Right cardiac atrium (tissue), 5 donors: ENCODE results near the gene KIF21A. TPM values are rescaled to one million over a fixed set of nuclear protein-coding genes. Genes with fewer than 3 reads are reported as not detected.

Experiments used
- ATAC-seq, 2 donors: fragments of 200-7000 bp; cut with Tn5 transposase; one replicate each; pipeline versions ENCODE4 v1.8.0 to v1.9.1; 2020; ENCODE audit warnings: moderate library complexity in 2 of 2, mild to moderate bottlenecking in 1 of 2
- DNase-seq, 3 donors: peaks; one replicate each; pipeline ENCODE4 v3.0.0-alpha.2; 2020
- H3K27ac ChIP-seq: one replicate; pipeline ENCODE4 v1.5.1; 2013; ENCODE audit warnings: mild to moderate bottlenecking, low read length, control low read depth, moderate library complexity
- H3K27me3 ChIP-seq: one replicate; pipeline ENCODE4 v1.6.1; 2013; ENCODE audit not compliant: control insufficient read depth, insufficient read depth
- H3K4me1 ChIP-seq: one replicate; pipeline ENCODE4 v1.6.1; 2013; ENCODE audit warnings: low read length; ENCODE audit not compliant: control insufficient read depth, insufficient read depth
- H3K4me3 ChIP-seq: one replicate; pipeline ENCODE4 v1.5.1; 2013; ENCODE audit warnings: low read length, control low read depth
- H3K9me3 ChIP-seq: one replicate; pipeline ENCODE4 v1.6.1; 2013; ENCODE audit warnings: low read length; ENCODE audit not compliant: control insufficient read depth
- WGBS: extraction: QIAGEN DNeasy Blood & Tissue Kit; methylation state at CpG from one replicate; pipeline ENCODE4 v1.1.7; 2013; 5-methylcytosine and 5-hydroxymethylcytosine counted together
- intact Hi-C, 4 donors: fragments of 100-400 bp; cut with DNase I; formaldehyde crosslinking; loops; one replicate each; pipeline versions ENCODE4 v1.11.0 to v1.14.0; 2022 to 2023
- polyA plus RNA-seq: library from polyadenylated mRNA; stranded (reverse); fragments of 200-250 nt; gene quantifications from one replicate; pipeline ENCODE4 v1.2.3, GENCODE V29; 2013
- total RNA-seq, 4 donors: library from RNA; stranded (reverse); fragmentation: NEBNext Ultra II Directional; extraction: Animal tissue kit (Norgen Biotek cat#: 25700); gene quantifications; one replicate each; pipeline ENCODE4 v1.2.1, GENCODE V29; 2021
- donor health status: healthy with polysubstance abuse.
- donor health status: DM: no; HTN: yes; CAD: no.
- donor health status: DM: no; HTN: no; CAD: no.
- donor health status: DM: no; HTN: yes; CAD: no; lungs with severe emphysema.
- donor health status: DM: yes; HTN: yes; CAD: no.

KIF21A gene
- total and polyA plus RNA-seq, 5 donors, result 26.1 to 58.7 (median 41.2) TPM

GRCh38 chr12:39365364-39366001 is 77.4 kb downstream of the KIF21A start:
- H3K9me3 ChIP-seq, result no peaks in the 10 kb centered on the region
- no peaks in the 10 kb centered on the region for H3K4me1 ChIP-seq
- H3K27me3 ChIP-seq, result no peaks in the 10 kb centered on the region
- ATAC-seq (no peak), DNase-seq (no peak)
- H3K4me3 ChIP-seq, result no peak overlapping the region
- intact Hi-C loops, result no loop called here
- WGBS, result 99% methylated on average over 8 of the region's 8 CpGs
- no peak overlapping the region for H3K27ac ChIP-seq

DNA sequence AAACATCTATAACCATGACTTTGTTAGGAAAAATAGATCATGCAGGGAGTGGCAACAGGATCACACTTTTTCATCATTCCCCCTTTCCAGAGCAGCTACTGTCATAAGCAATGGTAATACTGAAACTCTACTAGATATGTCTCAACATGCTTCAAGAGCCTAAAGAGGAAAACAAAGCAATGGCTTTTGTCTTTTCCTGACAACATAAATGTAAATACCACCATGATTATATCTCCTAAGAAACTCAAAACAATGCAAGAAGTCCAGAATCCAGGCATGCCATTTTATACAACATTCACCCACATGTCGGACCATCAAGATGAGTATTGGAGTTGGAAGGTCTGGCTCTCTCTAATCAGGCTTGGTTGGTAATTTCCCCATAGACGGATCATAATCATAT is 78.7 kb downstream of the KIF21A start:
- DNase-seq (no peak), ATAC-seq (no peak)
- Histone ChIP-seq H3K27ac (no peak overlapping the region), H3K27me3 (no peaks in the 10 kb centered on the region), H3K4me1 (no peaks in the 10 kb centered on the region), H3K4me3 (no peak overlapping the region), H3K9me3 (no peaks in the 10 kb centered on the region)
- WGBS, result 89% methylated on average over 2 of the region's 2 CpGs
- intact Hi-C loops, result no loop called here

- no peak overlapping the region for H3K27ac ChIP-seq
- ATAC-seq, result no peak
- intact Hi-C loops, result no loop called here
- H3K27me3 ChIP-seq, result no peaks in the 10 kb centered on the region
- WGBS, result 94% methylated on average over 2 of the region's 2 CpGs
- no peak overlapping the region for H3K4me3 ChIP-seq
- H3K4me1 ChIP-seq, result no peaks in the 10 kb centered on the region
- no peak for DNase-seq
- no peaks in the 10 kb centered on the region for H3K9me3 ChIP-seq
Observed at GRCh38 chr12:39359645-39360044, 83.3 kb downstream of the KIF21A start.

DNA sequence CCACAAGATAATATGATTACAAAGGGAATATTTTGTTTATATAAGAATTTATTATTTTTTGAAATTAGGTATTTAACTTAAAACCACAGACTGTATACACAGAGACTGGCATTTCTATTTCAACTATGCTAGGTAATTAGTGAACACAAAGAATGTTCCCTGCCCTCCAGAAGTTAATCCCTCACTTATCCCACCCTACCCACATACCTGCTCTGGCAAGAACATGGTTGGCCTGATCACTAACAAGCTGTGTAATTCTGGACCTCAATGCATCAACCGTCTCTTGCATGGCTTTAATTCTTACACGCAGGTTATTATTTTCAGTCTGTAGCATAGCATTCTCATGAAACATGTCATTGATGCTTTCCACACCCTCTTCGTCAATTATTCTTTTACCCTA is 85.9 kb downstream of the KIF21A start:
- H3K4me3 ChIP-seq, result no peak overlapping the region
- no peak for ATAC-seq
- H3K4me1 ChIP-seq, result no peaks in the 10 kb centered on the region
- DNase-seq, result no peak
- WGBS, result 96% methylated on average over 3 of the region's 3 CpGs
- no peak overlapping the region for H3K27ac ChIP-seq
- no peaks in the 10 kb centered on the region for H3K27me3 ChIP-seq
- no peaks in the 10 kb centered on the region for H3K9me3 ChIP-seq
- intact Hi-C loops, result no loop called here

DNA sequence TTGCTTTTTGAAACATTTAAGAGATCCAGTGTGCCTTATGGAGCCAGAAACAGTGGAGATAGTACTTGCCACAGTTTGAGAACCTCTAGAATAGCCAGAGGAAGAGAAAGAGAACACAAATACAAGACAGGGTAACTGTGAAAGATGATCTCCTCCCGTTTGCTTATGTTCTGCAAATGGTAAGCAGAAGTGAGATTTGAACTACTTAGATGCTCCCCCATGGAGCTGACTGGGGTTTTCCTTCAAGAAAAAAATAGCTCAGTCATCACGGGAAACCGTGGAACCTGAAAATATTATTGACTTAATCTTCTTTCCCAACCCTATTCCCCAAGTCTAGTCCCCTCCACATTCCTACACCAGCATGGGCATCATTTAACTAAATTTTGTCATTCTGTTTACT is 87.1 kb downstream of the KIF21A start:
- Histone ChIP-seq H3K9me3 (no peaks in the 10 kb centered on the region), H3K27ac (no peak overlapping the region), H3K4me3 (no peak overlapping the region), H3K4me1 (no peaks in the 10 kb centered on the region), H3K27me3 (no peaks in the 10 kb centered on the region)
- DNase-seq, result no peak
- intact Hi-C loops, result no loop called here
- WGBS, result 92% methylated on average over 3 of the region's 3 CpGs
- ATAC-seq, result no peak

DNA sequence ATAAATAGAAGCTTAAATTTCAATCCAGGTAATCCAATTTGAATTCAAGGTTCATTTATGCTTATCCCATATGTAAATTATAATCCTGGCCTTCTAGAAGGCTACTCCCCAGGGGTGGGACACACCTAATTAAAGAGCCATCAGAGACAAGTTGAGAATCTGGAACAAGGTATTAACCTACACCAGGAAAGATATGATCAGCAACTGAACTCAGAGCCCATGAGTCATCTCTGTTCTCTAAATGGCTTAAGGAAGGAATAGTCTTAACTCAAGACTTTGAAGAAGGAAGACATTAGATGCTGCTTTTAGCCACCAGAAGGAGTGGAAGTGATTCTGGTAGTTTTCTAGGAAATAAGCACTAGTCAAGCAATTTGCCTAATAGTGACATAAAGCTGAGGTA is 88.0 kb downstream of the KIF21A start:
- Histone ChIP-seq H3K27ac (no peak overlapping the region), H3K4me3 (no peak overlapping the region), H3K4me1 (no peaks in the 10 kb centered on the region), H3K27me3 (no peaks in the 10 kb centered on the region), H3K9me3 (no peaks in the 10 kb centered on the region)
- DNase-seq, result no peak
- intact Hi-C loops, result no loop called here
- no peak for ATAC-seq

GRCh38 chr12:39352471-39353017 is 90.4 kb downstream of the KIF21A start:
- ATAC-seq, result no peak
- 83% methylated on average over 3 of the region's 3 CpGs for WGBS
- no peaks in the 10 kb centered on the region for H3K4me1 ChIP-seq
- intact Hi-C loops, result no loop called here
- H3K27me3 ChIP-seq, result no peaks in the 10 kb centered on the region
- H3K9me3 ChIP-seq, result no peaks in the 10 kb centered on the region
- no peak for DNase-seq
- no peak overlapping the region for H3K27ac ChIP-seq
- H3K4me3 ChIP-seq, result no peak overlapping the region

DNA sequence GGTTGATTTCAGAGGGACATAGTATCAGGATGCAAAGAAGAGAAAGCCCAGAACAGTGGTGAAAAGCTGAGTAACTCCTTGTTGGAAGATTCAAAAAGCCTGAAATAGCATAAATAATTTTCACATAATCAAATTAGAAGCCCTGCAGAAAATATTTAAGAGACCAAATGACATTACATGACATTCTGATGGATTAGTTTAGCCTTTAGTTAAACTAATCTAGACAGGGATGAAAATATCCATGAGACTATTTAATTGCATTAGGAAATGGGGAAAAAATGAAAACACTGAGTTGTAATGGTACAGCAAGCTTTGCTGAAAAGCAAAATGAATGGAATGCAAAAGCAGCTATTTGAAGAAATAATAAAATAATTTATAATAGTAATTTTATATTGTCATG is 91.8 kb downstream of the KIF21A start:
- Histone ChIP-seq H3K27ac (no peak overlapping the region), H3K4me1 (no peaks in the 10 kb centered on the region), H3K9me3 (no peaks in the 10 kb centered on the region), H3K27me3 (no peaks in the 10 kb centered on the region), H3K4me3 (no peak overlapping the region)
- ATAC-seq (no peak), DNase-seq (no peak)
- intact Hi-C loops, result no loop called here

GRCh38 chr12:39348941-39349626 is 93.8 kb downstream of the KIF21A start:
- intact Hi-C loops, result no loop called here
- no peak overlapping the region for H3K27ac ChIP-seq

DNA sequence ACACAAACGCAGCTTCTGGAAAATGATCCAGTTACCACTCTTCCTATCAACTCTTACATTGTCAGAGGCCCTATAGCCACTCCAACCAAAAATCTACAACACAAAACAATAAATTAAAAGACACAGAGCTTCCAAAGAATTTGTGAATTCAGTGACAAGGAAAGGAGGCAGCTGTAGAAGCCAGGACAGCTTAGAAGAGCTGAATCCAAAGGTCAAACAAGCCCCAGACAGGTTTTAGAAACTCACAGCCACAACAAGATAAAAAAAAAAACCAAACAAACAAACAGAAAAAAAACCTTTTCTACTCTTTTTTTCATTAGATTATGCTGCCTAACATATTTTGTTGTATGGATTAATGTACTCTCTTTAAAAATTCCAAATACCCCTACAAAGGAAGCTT is 94.4 kb downstream of the KIF21A start:
- DNase-seq (no peak), ATAC-seq (no peak)
- Histone ChIP-seq H3K4me1 (no peaks in the 10 kb centered on the region), H3K4me3 (no peak overlapping the region), H3K27ac (no peak overlapping the region), H3K27me3 (no peaks in the 10 kb centered on the region), H3K9me3 (no peaks in the 10 kb centered on the region)
- intact Hi-C loops, result no loop called here
- 78% methylated on average over 1 of the region's 1 CpG for WGBS

More at GRCh38 chr12:39348941-39349626, 93.8 kb downstream of the KIF21A start:
- no peak for ATAC-seq
- 91% methylated on average over 3 of the region's 3 CpGs for WGBS
- no peaks in the 10 kb centered on the region for H3K27me3 ChIP-seq
- no peaks in the 10 kb centered on the region for H3K9me3 ChIP-seq
- no peak for DNase-seq
- H3K4me1 ChIP-seq, result no peaks in the 10 kb centered on the region
- no peak overlapping the region for H3K4me3 ChIP-seq

DNA sequence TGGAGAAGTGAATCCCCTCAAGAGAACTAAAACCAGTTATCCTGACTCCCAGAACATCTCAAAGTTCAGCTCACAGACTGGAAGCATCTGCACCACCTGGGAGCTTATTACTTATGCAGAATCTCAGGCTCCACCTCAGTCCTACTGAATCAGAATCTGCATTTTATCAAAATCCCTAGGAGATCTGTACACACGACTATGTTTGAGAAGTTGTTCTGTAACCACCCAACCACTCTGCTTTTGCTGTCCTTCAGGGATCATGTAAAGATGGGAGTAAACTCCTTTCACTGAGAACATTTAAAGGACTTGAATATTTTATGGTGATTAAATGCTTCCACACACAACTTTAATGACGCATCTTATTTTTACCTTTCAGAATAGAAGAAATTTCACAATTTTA is 98.0 kb downstream of the KIF21A start:
- H3K27me3 ChIP-seq, result no peaks in the 10 kb centered on the region
- no peak for DNase-seq
- intact Hi-C loops, result no loop called here
- no peaks in the 10 kb centered on the region for H3K9me3 ChIP-seq
- H3K4me3 ChIP-seq, result no peak overlapping the region
- no peaks in the 10 kb centered on the region for H3K4me1 ChIP-seq
- ATAC-seq, result no peak
- WGBS, result 81% methylated on average over 2 of the region's 2 CpGs
- H3K27ac ChIP-seq, result no peak overlapping the region
